ENCODE data around the gene NDUFS6.

GRCh38 chr5:1785984-1786383 lies 15.2 kb upstream of the NDUFS6 start:
- TF ChIP-seq POLR2A (IDR thresholded peaks at IDR 0.05) (no peak), EP300 (IDR thresholded peaks at IDR 0.05) (no peak)
- TF ChIP-seq, protein P1, sequence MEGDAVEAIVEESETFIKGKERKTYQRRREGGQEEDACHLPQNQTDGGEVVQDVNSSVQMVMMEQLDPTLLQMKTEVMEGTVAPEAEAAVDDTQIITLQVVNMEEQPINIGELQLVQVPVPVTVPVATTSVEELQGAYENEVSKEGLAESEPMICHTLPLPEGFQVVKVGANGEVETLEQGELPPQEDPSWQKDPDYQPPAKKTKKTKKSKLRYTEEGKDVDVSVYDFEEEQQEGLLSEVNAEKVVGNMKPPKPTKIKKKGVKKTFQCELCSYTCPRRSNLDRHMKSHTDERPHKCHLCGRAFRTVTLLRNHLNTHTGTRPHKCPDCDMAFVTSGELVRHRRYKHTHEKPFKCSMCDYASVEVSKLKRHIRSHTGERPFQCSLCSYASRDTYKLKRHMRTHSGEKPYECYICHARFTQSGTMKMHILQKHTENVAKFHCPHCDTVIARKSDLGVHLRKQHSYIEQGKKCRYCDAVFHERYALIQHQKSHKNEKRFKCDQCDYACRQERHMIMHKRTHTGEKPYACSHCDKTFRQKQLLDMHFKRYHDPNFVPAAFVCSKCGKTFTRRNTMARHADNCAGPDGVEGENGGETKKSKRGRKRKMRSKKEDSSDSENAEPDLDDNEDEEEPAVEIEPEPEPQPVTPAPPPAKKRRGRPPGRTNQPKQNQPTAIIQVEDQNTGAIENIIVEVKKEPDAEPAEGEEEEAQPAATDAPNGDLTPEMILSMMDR (IDR thresholded peaks at IDR 0.05): no peak
